Activated CD4-positive, alpha-beta T cell treated with anti-CD3 and anti-CD28 coated beads, Interleukin-2, Interleukin-4, amounts not matched to agents 100 ng/mL and 50 ng/mL, durations not matched to agents 16 hours and 8 hours (primary cell): Measurements from ENCODE around the gene PRKN.
"Not testable (repeated sequence)": the region's sequence is repeated elsewhere in the genome, so short reads cannot be mapped to it uniquely, and the experiment has no call there.

ENCODE experiments used
- DNase-seq: peaks from one replicate; pipeline ENCODE4 v3.0.0-alpha.2; 2020; ENCODE audit warnings: low spot score

Gene PRKN

DNA sequence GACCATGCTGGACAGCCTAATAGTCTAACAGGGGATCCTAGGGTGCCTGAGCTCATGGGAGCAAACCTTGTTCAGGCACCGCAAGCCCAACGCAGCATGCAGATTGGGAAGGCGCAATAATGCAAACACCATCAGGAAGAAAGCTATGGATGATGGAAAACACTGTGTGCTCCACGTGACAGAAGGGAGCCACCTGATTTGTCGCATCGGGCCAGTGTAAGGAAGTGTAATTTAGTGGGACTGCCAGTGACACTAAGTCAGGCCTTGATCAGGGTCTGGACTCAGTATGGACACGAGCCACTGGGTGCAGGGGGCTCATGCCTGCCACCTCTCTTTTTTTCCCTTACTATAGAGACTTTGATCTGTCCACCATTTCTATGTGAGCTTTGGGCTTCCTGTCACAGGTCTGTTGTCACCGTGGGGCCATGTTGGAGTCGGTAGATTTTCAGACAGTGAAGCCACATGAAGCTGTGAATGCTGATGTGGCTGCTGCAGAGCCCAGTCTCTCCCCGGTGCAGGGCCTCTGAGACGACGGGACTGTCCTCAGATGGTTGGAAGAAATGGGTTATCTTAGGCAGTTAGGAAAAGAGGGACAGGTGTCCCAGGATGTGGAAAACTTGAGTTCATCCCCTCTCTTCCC, 1379.5 kb downstream of the PRKN start:
- no peak for DNase-seq

DNA sequence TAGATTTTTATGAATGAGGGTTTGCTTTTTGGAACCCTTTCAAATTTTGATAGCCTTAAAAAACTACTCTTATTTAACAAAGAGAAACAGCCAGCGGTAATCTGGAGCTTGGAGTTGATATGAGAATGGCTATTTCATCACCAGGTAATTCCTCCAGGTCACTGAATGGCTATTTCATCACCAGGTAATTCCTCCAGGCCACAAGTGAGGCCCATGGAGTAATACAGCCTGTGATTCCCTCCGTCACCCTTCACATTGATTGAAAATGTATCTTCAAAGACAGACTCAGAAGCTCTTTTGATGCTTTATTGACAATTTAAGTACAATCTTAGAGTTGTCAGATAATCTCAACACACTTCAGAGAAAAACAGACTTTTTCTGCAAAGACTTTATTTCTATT, 1380.4 kb downstream of the PRKN start:
- DNase-seq = no peak

DNA sequence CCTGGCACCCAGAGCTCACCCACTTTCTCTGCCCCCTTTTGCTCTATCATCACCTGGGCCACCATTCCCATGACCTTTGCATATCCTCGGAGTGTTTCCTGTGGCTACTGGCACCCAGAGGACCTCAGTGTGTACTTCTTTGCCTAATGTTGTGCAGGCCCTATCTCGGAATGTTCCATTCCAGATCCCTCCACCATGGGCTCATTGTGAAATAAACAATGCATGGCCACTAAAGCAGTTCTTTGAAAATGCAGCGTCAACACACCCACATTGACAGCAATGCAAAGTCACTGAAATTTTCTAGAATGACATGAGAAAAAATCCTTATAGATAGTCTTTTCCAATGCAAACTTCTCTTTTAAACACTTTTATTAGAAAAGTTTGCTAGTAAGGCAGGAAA, 1380.8 kb downstream of the PRKN start:
- DNase-seq = no peak

DNA sequence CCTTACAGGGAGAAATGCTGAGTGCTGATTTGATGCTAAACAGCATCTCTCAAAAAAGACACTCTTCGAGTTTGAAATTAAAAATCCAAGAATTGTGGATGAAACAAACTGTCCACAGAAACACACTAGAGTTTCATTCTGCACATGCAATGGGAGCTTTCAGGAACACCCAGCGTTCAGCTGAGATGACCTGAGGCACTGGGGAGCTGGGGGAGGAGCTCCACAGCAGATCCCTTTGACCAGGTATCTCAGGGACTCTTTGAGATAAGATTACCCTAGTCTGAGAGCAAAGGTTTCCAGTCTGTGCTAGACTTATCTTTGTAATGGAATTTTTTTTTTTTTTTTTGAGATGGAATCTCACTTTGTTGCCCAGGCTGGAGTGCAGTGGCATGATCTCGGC, 1382.9 kb downstream of the PRKN start:
- no peak for DNase-seq

DNA sequence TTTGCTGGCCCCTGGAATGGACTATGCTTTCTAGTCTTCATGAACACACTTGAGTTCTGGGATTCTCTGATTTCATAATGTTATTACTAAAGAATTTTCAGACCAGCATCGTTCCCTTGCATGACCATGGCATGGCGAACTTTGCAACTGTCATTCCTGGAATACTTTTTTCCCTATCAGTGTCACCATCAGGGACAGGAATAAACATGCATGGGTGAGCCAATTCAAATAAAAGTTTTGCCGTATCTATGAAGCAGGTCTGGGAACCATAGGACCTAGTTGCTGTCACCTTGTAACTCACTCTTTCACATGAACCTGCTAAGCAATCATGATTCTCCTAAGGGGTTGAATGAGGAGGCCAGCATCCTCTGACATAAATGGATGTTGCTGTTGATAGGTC, 1385.5 kb downstream of the PRKN start:
- DNase-seq = no peak

DNA sequence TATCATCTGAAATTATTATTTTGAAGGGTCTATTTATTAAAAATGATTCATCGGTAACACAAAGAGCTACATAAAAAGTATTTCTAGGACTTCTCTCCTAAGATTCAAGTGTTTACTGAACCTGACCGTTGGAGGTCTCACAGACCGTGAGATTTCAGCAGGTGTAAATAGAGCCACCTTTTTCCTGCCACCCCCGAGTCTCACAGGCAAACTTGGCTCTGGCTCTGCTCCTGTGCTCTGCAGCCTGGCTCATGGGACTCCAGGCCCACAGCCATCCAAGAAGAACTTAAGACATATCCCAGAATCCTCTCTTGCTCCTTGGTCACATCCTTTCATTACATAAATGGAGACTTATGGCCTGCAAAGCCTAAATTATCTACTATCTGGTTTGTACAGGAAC, 1385.9 kb downstream of the PRKN start:
- no peak for DNase-seq

DNA sequence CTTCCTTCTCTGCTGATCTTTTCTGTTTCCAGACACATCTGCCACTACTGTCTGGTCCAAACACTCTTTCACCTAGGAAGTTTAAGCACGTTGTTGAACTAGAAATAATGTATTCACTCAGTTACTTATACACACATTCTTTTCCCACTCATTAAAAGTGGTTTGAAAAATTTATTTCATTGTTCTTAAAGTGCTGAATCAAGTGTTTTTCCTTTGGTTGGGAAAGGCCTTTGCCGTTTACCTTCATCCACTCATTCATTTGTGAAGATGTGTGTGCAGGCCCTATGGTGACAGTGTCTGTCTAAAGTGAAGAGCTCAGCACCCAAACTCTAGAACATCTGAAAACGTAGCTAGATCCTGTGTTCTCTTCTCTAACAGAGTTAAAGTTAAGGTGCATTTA, 1389.6 kb downstream of the PRKN start:
- DNase-seq = no peak

DNA sequence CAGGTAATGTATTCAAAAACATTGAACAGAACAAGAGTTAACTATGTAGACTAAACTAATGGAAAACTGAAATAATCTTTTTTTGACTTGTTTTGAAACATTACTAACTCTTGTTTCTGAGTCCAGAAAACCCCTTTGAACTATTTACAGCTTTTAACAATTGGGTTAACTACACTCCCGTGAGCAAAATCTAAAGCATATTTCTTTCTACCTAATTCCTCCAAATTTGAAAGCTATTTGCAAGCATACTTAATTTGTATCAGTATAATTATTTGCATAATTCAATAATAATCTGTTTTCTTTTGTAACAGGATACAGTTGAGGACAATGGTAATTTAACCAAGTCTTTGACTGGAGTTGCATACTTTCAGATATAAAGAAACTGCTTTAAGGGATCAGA, 1391.1 kb downstream of the PRKN start:
- DNase-seq = no peak

DNA sequence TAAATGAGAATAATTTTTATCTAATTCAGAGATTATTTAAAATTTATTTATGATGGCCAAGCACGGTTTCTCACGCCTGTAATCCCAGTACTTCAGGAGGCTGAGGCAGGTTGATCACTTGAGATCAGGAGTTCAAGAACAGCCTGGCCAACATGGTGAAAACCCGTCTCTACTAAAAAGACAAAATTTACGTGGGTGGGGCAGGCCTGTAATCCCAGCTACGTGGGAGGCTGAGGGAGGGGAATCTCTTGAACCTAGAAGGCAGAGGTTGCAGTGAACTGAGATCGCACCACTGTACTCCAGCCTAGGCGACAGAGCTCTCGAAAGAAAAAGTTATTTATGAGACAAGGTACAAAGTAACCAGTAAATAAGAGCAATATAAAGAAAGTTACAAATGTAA, 1394.2 kb downstream of the PRKN start:
- no peak for DNase-seq

DNA sequence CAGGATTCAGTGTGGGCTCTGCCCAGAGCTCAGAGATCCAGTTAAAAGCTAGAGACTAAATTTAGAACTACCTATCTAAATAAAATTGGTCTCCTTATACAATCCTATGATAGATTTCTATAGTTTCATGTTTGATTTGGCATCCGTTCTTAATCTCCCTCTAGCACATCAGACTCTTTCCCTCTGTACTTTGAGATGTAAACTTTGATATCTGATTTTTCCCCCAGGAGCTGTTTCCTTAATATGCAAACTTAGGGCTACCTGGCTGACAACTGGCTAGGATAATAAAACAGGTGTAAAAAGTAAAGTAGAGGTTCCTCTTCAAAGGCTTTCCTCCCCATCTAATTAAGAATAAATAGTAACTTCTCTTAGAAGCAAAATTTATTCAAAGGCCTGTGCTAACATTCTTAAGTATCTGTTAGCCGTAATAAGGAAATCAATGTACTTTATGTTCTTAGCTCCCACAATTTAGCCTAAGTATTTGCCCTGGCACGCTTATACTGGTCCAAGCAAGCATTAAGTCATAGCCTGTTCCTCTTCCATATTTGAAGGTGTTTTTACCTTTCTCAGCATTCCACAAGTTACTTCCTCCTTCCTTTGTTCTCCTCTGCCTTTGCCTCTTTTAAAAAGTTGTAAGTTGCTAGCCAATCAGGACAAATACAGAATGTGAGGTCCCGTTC, 1396.0 kb downstream of the PRKN start:
- DNase-seq = not testable (repeated sequence)

DNA sequence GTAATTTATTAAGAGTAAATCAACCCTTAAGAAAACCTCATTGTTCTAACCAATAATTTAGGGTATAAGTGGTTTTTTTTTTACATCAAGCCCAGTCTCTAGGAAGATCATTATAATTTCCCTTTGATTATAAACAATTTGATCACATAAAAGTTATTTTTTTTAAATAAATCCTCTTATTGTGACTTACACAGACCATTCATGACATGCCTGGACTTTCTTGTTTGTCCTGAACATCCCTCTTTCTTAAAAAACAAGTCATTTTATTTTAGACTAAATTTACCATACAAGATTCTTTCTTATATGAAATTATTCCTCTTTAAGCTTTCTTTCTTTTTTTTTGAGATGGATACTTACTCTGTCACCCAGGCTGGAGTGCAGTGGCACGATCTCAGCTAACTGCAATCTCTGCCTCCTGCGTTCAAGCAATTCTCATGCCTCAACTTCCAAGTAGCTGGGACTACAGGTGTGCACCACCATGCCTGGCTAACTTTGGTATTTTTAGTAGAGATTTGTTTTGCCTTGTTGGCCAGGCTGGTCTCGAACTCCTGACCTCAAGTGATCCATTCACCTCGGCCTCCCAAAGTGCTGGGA, 1400.1 kb downstream of the PRKN start:
- DNase-seq = no peak

DNA sequence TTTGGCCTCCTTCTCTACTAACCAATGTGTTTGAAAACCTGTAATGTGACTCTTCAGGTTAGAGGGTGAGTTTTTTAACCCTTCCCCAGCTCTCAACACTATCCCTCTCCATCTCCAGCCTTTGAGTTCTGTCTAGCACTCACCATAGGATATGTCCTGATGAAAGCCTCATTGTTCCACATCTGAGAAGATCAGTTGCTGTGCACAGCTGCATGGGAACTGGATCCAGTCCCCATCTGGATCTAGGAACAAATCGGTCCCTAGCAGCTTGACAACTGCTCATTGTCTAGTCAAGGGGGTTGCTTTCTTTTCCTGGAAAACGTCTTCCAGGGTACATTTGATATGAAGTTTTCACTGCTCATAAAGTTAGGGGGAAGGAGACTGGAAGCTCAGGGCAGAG, 1408.3 kb downstream of the PRKN start:
- no peak for DNase-seq

DNA sequence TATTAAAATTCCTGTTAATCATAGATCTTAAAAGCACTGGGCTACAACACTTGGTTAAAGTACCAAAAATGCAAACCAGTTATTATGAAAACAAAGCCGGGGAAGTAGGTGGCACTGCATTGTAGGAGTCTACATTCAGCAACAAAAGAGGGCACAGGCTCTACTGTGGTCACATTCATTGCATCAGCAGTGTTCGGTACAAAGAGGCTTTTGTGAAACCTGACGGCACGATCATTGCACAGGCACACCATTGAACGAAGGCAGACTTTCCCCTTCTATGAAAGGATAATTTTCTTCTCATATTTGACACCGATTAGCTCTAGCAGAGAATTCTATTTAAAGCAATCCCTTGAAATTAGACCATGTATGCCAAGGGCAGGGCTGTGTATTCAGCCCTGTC, 1409.1 kb downstream of the PRKN start:
- no peak for DNase-seq

DNA sequence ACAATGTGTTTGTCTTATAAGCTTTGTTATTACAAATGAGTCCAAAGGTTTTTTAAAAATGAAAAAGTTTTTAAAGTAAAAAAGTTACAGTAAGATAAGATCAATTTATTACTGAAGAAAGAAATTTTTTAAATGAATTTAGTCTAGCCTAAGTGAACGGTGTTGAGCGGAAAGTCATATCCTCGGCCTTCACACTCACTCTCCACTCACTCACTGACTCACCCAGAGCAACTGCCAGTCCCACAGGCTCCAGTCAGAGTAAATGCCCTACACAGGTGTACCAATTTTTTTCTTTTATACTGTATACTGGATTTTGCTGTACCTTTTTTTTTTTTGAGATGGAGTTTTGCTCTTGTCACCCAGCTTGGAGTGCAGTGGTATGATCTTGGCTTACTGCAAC, 1411.0 kb downstream of the PRKN start:
- DNase-seq = no peak

DNA sequence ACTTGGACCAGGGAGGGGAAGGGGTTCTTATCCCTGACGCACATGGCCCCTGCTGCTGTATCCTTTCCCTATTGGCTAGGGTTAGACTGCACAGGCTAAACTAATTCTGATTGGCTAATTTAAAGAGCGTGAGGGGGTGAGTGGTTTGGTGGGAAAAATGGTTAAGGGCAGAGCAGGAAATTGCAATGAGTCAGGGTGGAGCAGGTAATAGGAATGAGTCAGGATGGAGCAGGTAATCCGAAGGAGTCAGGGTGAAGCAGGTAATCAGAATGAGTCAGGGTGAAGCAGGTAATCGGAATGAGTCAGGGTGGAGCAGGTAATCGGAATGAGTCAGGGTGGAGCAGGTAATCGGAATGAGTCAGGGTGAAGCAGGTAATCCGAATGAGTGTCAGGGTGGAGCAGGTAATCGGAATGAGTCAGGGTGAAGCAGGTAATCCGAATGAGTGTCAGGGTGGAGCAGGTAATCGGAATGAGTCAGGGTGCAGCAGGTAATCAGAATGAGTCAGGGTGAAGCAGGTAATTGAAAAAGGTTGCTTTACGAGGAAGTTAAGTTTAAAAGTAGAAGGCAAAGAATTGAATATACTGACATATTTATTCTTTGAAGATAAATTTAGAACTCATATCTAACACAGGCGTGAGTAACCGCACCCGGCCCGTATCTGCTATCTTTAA, 1412.2 kb downstream of the PRKN start:
- not testable (repeated sequence) for DNase-seq

DNA sequence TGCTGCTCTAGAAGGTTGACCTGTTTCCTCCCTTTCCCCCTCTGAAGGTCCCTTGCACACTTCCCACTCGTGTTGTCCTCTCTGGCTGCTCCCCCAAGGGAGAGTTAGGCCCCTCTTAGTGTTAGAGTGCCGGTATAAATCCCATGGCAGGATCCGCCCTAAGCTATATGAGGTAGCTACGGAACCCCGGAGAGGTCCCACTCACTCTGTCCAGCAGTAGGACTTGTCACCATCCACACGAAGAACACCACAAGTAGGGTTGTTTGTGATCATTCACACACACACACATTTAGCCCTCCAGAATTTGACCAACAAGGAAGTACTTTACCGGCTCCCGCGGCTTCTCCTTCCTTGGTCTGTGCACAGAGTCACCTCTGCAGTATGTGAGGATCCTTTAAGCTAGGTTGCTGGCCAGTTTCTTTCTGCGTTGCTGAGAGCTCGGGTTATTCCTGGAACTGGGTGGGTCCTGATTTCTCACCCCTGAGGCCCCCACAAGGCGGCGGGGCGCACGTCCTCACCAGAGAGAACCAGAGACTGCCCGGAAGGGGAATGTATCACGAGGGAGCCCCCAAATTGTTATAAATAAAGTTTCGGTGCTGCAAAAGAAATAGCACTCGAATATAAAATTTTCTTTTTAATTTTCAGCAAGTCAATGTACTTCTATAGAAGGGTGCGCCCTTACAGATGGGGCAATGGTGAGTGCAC, 1412.9 kb downstream of the PRKN start:
- not testable (repeated sequence) for DNase-seq

DNA sequence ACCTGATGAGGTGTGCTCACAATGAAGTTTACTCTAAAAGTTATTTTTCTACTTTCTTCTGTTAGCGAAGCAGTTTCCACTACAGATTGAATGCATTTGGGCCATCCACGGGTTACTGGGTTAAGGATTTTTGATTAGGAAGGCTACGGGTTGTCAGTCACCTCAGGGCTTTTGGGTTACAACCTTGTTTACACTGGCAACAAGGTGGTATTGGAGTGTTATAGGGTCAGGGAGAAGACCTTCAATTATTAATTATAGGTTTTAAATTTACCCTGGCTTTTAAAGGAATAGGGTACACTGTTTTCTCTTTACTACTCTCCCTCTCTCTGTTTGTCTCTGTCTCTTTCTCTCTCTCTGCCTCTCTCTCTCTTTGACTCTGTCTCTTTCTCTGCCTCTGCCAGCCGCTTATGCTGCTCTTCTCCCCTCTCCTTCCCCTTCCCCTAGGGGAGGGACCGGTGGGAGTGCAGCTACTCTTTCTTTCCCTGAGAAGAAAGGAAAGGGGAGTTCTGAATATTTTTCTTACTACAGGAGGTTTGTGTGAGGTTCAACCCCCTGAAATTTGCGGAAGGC, 1413.5 kb downstream of the PRKN start:
- DNase-seq = no peak

DNA sequence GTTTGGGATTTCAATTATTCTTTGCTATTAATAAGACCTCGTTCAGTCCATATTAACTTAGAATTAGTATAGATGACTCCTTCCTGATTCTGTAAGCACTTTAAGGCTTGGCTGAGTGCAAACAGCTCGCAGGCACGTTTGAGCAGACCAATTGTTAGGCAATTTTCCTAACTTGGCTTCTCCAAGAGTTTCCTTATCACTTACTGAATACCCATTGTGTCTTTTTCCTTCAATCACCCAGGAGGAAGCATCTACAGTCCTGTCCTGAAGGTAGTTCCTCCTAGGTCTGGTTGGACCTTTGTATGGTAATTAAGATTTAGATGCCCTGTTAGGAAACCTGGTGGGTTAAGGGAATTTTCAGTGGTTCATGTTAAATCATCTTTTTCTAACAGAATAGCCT, 1414.1 kb downstream of the PRKN start:
- not testable (repeated sequence) for DNase-seq

DNA sequence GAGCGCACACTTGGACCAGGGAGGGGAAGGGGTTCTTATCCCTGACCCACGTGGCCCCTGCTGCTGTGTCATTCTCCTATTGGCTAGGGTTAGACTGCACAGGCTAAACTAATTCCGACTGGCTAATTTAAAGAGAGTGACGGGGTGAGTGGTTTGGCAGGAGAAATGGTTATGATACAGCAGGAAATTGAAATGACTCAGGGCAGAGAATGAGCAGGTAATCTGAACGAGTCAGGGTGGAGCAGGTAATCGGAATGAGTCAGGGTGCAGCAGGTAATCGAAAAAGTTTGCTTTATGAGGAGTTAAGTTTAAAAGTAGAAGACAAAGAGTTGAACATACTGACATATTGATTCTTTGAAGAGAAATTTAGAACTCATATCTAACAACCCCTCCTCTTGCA, 1417.8 kb downstream of the PRKN start:
- peak; percentile 25 for DNase-seq

DNA sequence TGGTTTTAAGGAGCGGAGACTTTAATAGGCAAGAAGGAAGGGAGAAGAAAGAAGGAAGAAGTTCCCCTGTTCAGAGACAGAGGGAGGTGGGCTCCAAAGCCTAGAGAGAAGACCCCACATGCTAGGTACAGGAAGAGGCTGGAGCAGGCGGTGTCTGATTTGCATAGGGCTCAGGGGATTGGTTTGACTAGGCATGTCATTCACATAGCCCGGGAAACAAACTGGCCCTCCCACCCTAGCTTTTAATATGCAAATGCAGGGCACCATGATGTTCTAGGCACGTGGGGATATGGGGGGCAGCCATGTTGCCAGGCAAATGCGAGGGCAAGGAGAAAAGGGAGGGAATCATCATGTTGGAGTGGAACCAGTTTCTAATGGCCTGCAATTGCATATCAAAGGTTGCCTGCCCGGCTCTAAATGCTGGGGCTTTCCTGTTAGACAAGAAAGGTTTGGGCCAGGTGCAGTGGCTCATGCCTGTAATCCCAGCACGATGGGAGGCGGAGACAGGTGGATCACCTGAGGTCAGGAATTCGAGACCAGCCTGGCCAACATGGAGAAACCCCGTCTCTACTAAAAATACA, 1419.4 kb downstream of the PRKN start:
- no peak for DNase-seq

DNA sequence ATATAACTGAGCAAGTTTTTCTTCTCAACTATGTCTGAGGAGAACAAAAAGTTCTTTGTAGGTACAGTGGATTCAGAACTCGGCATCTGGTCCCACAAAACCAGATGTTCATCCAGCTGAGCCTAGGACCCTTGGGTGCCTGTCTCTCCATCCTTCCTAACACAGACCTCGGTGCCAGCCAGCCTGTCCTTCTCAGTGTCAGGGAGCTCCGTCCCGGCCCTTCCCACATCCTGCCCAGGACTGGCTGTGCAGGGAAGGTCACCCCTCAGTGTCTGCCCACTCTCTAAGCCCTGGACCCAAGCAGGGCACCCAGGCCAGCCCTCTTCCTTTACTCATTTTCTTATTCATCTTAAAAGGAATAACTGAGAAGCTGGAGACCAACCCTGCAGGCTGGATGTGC, 1421.7 kb downstream of the PRKN start:
- DNase-seq = no peak
